Endothelial cell of umbilical vein (primary cell): ENCODE results near the gene CCDC88B. TPM values are rescaled to one million over a fixed set of nuclear protein-coding genes. Genes with fewer than 3 reads are reported as not detected.

Experiments used
- BruUV-seq: library from RNA; stranded (reverse); fragments of 400-500 nt; replicated peaks from 2 replicates; lab custom pipeline; 2021; lab: Mats Ljungman, UMichigan
- CTCF ChIA-PET: fragments of 300-600, 350-600 bp; sonication (Branson Sonifier 250); formaldehyde crosslinking; loops from one replicate; lab custom pipeline; 2021; ENCODE audit warnings: antibody characterized with exemption, inconsistent platforms; lab: Charles Lee
- POLR2A ChIA-PET: fragments of 300-600, 350-600 bp; sonication (Branson Sonifier 250); formaldehyde crosslinking; loops from one replicate; lab custom pipeline; 2021; ENCODE audit warnings: antibody characterized with exemption, inconsistent platforms; lab: Charles Lee
- DNase-seq: peaks from one replicate; pipeline ENCODE4 v3.0.0-alpha.2; 2011; ENCODE audit warnings: low read depth, low spot score
- FAIRE-seq: peaks from 2 replicates; lab custom pipeline; 2011; peaks lifted over from hg19 to GRCh38; lab: Jason Lieb, UNC
- H2AFZ ChIP-seq: 2 replicates; pipeline ENCODE4 v1.6.0; 2012; ENCODE audit warnings: low read depth, low read length, control low read depth, inconsistent platforms
- H3K27ac ChIP-seq: 2 replicates; pipeline ENCODE4 v1.5.1; 2011; ENCODE audit warnings: low read depth, mild to moderate bottlenecking, control low read depth, low read length, moderate library complexity; ENCODE audit not compliant: insufficient read depth
- H3K27me3 ChIP-seq, 2 experiments: 2 replicates each; pipeline versions ENCODE4 v1.6.0 to v1.6.1; 2011; ENCODE audit warnings: low read length in 2 of 2, mixed read lengths in 1 of 2; ENCODE audit not compliant: control insufficient read depth in 2 of 2, insufficient read depth in 2 of 2
- H3K36me3 ChIP-seq, 2 experiments: 2 replicates in 1 of 2; 3 replicates in 1 of 2; pipeline ENCODE4 v1.5.1; 2011; ENCODE audit warnings: low read length in 2 of 2, mild to moderate bottlenecking in 1 of 2, moderate library complexity in 1 of 2; ENCODE audit not compliant: control insufficient read depth in 2 of 2, insufficient read depth in 2 of 2; ENCODE audit errors: extremely low read depth in 1 of 2
- H3K4me1 ChIP-seq: 3 replicates; pipeline ENCODE4 v1.5.1; 2011; ENCODE audit warnings: mild to moderate bottlenecking, low read length; ENCODE audit not compliant: control insufficient read depth, insufficient read depth; ENCODE audit errors: extremely low read depth
- H3K4me2 ChIP-seq: 2 replicates; pipeline ENCODE4 v1.6.1; 2011; ENCODE audit warnings: low read length, control low read depth, mixed read lengths; ENCODE audit not compliant: insufficient read depth
- H3K4me3 ChIP-seq, 3 experiments: fragments of 200-600 bp in 1 of 3; sonication (generic), shearing (Covaris generic) in 1 of 3; replicated peaks in 1 of 3; 2 replicates each; pipeline ENCODE4 v1.5.1; 2011 to 2016; ENCODE audit warnings: control low read depth in 3 of 3, low read length in 3 of 3, mild to moderate bottlenecking in 2 of 3, inconsistent platforms in 1 of 3, low read depth in 1 of 3, moderate library complexity in 1 of 3; ENCODE audit not compliant: insufficient read depth in 1 of 3
- H3K79me2 ChIP-seq: 2 replicates; pipeline ENCODE4 v1.6.0; 2012; ENCODE audit warnings: low read length, inconsistent platforms; ENCODE audit not compliant: control insufficient read depth, insufficient read depth
- H3K9ac ChIP-seq: replicated peaks from 2 replicates; pipeline ENCODE3; 2011; ENCODE audit warnings: low read length, control low read depth; ENCODE audit not compliant: insufficient read depth; ENCODE audit errors: extremely low read depth
- H3K9me1 ChIP-seq: replicated peaks from 3 replicates; pipeline ENCODE4 v1.6.0; 2011; ENCODE audit warnings: mild to moderate bottlenecking, low read length; ENCODE audit not compliant: control insufficient read depth, insufficient read depth; ENCODE audit errors: extremely low read depth
- H3K9me3 ChIP-seq: replicated peaks from 2 replicates; pipeline ENCODE4 v1.5.1; 2012; ENCODE audit warnings: low read length, inconsistent platforms; ENCODE audit not compliant: control insufficient read depth, insufficient read depth
- H4K20me1 ChIP-seq: replicated peaks from 2 replicates; pipeline ENCODE3; 2011; ENCODE audit warnings: mild to moderate bottlenecking, low read length; ENCODE audit not compliant: control insufficient read depth, insufficient read depth; ENCODE audit errors: extremely low read depth
- EZH2 ChIP-seq: IDR thresholded peaks from 2 replicates; pipeline ENCODE4 v1.6.1; 2012; ENCODE audit warnings: borderline replicate concordance, low read depth, mild to moderate bottlenecking, moderate library complexity, low read length, inconsistent platforms; ENCODE audit not compliant: severe bottlenecking
- FOS ChIP-seq: IDR thresholded peaks from 2 replicates; pipeline ENCODE4 v1.6.1; 2011; ENCODE audit warnings: mild to moderate bottlenecking, low read length, moderate library complexity, borderline replicate concordance; ENCODE audit not compliant: insufficient read depth
- GATA2 ChIP-seq: IDR thresholded peaks from 2 replicates; pipeline ENCODE4 v1.7.0; 2011; ENCODE audit warnings: low read depth, mild to moderate bottlenecking, moderate library complexity, mixed read lengths, low read length; ENCODE audit not compliant: insufficient read length, insufficient read depth
- JUN ChIP-seq: IDR thresholded peaks from 2 replicates; pipeline ENCODE4 v1.6.1; 2011; ENCODE audit warnings: borderline replicate concordance, low read depth; ENCODE audit not compliant: insufficient read length, insufficient read depth
- MAX ChIP-seq: IDR thresholded peaks from 2 replicates; pipeline ENCODE4 v1.6.1; 2011; ENCODE audit not compliant: insufficient read depth, insufficient read length
- MYC ChIP-seq: IDR thresholded peaks from one replicate; pipeline ENCODE4 v1.6.1; 2011; ENCODE audit warnings: mild to moderate bottlenecking, low read depth, low read length
- POLR2A ChIP-seq: IDR thresholded peaks from 2 replicates; pipeline ENCODE4 v1.6.1; 2012; ENCODE audit warnings: low read depth, mild to moderate bottlenecking, control low read depth, low read length
- POLR2AphosphoS5 ChIP-seq: IDR thresholded peaks from 2 replicates; pipeline ENCODE4 v1.6.1; 2012; ENCODE audit warnings: low read depth, mild to moderate bottlenecking, control low read depth, low read length, moderate library complexity; ENCODE audit not compliant: insufficient read depth
- dilution Hi-C: fragments of 300-500 bp; cut with MboI; formaldehyde crosslinking; loops from one replicate; pipeline ENCODE4 v1.15.0; 2019; ENCODE audit warnings: low sequenced_read_pairs; ENCODE audit not compliant: extremely low pct_ligation_motif_present
- intact Hi-C: fragments of 100-400 bp; cut with micrococcal nuclease; formaldehyde crosslinking; loops from one replicate; pipeline ENCODE4 v1.10.0; 2022
- polyA plus RNA-seq, 4 experiments: library from polyadenylated mRNA; depleted of rRNA in 3 of 4; stranded (reverse) in 3 of 4; unstranded in 1 of 4; fragments of >200 nt; gene quantifications; 2 replicates each; pipeline versions ENCODE4 v1.2.1 to v1.2.3, GENCODE V29; 2011 to 2012; ENCODE audit warnings: missing spikeins in 1 of 4
- total RNA-seq: library from RNA; stranded (reverse); gene quantifications from 2 replicates; pipeline ENCODE4 v1.2.3, GENCODE V29; 2021
- TF ChIP-seq, protein P1 (sequence below), 2 donors: IDR thresholded peaks; 1 replicate in 1 of 2; 2 replicates in 1 of 2; pipeline ENCODE4 v1.5.1; 2011; ENCODE audit warnings: low read length in 2 of 2, mild to moderate bottlenecking in 2 of 2, moderate library complexity in 2 of 2, control low read depth in 1 of 2, inconsistent platforms in 1 of 2, low read depth in 1 of 2; ENCODE audit not compliant: insufficient read depth in 1 of 2; ENCODE audit errors: extremely low read depth in 1 of 2

CCDC88B gene
- total and polyA plus RNA-seq, 2 donors (not counting 3 experiments of a cell fraction or from before 2014, with no cell fraction given): 1.8 to 2.7 TPM

GRCh38 chr11:64333556-64333955 is 6.4 kb upstream of the CCDC88B start:
- intact Hi-C loops: loop anchor here (2.0 kb wide), 1 partner anchor 15 kb away; the partner anchor contains the start of gene PRDX5
- POLR2A ChIA-PET: no interaction called here
- H2AFZ ChIP-seq: no peak overlapping the region
- H3K4me2 ChIP-seq: no peak overlapping the region
- dilution Hi-C loops: no loop called here
- peaks cover 3% of the 10 kb centered on the region for H3K4me1 ChIP-seq
- no peaks in the 10 kb centered on the region for H3K79me2 ChIP-seq
- no peak overlapping the region for H3K27ac ChIP-seq
- CTCF ChIA-PET: interaction anchor here (1.0 to 5.4 kb wide), 4 partner anchors 9 to 22 kb away, joined by 3 to 71 read pairs (median 29); partner anchors contain the start of genes PRDX5 and TRMT112
- TF ChIP-seq GATA2 (no peak), MYC (no peak), FOS (no peak), EZH2 (no peak), POLR2AphosphoS5 (no peak), MAX (no peak), JUN (no peak), POLR2A (no peak)
- TF ChIP-seq, protein P1, sequence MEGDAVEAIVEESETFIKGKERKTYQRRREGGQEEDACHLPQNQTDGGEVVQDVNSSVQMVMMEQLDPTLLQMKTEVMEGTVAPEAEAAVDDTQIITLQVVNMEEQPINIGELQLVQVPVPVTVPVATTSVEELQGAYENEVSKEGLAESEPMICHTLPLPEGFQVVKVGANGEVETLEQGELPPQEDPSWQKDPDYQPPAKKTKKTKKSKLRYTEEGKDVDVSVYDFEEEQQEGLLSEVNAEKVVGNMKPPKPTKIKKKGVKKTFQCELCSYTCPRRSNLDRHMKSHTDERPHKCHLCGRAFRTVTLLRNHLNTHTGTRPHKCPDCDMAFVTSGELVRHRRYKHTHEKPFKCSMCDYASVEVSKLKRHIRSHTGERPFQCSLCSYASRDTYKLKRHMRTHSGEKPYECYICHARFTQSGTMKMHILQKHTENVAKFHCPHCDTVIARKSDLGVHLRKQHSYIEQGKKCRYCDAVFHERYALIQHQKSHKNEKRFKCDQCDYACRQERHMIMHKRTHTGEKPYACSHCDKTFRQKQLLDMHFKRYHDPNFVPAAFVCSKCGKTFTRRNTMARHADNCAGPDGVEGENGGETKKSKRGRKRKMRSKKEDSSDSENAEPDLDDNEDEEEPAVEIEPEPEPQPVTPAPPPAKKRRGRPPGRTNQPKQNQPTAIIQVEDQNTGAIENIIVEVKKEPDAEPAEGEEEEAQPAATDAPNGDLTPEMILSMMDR (IDR thresholded peaks at IDR 0.05; ENCODE audit: extremely low read depth in 1 of 2, insufficient read depth in 1 of 2, low read depth in 1 of 2, low read length in 2 of 2): no peak
- H3K9ac ChIP-seq: no peak overlapping the region
- no peaks in the 10 kb centered on the region for H4K20me1 ChIP-seq
- H3K9me1 ChIP-seq: no peaks in the 10 kb centered on the region
- no peaks in the 10 kb centered on the region for H3K9me3 ChIP-seq
- DNase-seq (no peak), FAIRE-seq (no peak)
- no TSS peak for BruUV-seq
- no peaks in the 10 kb centered on the region for H3K27me3 ChIP-seq
- H3K4me3 ChIP-seq: no peak overlapping the region
- no peaks in the 10 kb centered on the region for H3K36me3 ChIP-seq
